ENCODE results near the gene SYNE1. TPM values are rescaled to one million over a fixed set of nuclear protein-coding genes. Genes with fewer than 3 reads are reported as not detected.

The SYNE1 gene
- total RNA-seq, 1 experiment from 2014 or later: 0.85 TPM

DNA sequence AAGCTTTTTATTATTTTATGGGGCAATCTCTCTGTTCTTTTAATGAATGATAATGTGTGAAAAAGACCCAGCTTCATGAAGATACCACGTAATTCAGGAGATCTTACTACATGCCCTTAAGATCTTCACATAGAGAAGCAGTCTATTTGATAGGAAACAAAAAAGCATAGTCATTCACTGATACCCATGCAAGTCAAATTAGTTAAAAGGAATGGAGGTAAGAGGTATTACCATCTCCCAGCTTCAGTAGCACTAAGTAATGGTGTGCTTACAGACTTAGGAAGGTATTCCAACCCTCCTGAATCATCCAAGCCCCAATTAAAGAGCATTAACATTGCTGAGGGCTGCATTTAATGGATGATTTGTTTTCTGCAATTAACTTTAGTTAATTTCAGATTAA lies 364.7 kb downstream of the SYNE1 start:
- DNase-seq (ENCODE audit: low spot score): no peak
- in situ Hi-C loops (cut with HindIII; ENCODE audit: low sequenced_read_pairs): no loop called here

DNA sequence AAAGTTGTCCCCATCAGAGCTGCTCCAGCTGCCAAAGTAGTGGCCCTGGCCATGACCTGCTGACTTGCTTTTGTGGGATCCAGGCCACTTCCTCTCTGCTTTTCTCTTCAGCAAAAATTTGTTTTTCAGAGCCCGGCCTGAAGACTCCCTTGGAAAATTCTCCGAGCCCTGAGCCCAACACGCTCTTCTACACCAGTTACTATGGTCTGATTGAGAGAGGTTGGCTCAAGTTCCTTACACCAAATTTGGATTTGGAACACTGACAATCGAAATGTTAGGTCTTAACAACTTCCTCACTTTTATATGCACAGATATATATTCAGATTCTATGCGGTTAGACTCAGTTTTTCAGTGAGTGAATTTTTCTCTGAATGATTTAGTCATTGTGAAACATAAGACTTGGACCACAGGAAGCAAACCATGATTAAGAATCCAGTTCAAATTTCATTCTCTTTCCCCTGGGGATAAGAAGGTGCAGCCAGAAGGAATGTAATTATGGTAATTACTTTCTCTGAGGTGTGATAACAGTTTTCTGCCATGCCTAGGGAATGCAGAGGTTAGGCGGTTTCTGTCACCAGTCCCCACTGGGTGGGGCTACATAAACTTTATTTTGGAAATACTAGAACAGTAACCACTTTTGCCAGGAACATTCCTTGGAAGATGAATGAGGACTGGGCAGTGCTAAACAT lies 365.2 kb downstream of the SYNE1 start:
- in situ Hi-C loops (cut with HindIII; ENCODE audit: low sequenced_read_pairs): no loop called here
- DNase-seq (ENCODE audit: low spot score): no peak

DNA sequence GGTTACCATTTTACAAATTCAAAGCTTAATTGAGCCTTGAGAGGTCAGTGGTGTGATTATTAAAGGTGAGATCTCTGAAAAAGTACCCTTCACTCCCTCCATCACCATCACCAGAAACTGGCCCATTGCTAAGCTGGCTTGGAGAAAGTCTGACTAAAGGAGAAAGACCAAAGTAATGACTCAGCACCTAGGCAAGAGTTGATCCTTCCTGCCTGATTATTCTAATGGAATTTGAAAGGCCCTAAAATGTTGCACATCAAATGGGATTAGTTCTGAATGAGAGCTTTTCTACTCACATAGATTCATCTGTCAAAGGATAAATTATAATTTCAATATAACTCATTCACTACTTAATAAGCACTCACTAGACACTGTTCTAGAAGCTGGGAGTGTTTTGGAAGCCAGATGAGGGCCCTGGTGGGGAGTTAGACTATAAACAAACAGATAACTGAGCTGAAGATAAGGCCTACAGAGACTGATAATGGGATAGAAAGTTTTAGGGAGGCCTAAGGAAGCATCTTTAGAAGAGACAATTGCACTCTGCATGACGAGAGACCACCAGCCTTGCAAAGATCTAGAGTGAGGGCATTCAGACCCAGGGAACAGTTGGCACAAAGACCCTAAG lies 366.7 kb downstream of the SYNE1 start:
- in situ Hi-C loops (cut with HindIII; ENCODE audit: low sequenced_read_pairs): no loop called here

DNA sequence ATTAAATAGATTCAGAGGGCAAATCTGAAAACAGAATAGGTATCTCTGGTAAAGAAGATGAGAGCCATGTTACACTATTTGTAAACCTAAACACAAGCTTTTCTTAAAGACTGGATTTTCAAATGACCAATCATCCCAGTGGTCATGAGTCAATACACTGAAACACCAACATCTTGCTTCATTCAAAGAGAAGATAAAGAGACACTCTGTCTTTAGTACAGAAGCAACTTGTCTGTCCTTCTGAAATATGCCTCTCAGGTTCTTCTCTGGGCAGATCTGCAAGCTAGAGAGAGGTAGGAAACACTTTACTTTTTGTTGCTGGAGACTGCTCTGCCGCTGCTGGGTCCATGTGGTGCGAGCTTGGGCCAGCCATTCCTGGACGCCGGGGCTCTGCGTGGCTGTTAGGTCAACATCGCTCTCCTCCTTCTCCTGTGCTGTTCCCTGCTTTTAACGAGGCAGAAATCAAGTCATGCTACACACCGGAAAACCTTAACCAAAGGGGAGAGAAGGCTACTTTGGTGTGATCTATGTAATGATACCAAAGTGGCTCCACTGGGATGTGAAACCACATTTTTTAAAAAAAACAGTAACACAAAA lies 368.2 kb downstream of the SYNE1 start:
- DNase-seq (ENCODE audit: low spot score): peak; percentile 66
- in situ Hi-C loops (cut with HindIII; ENCODE audit: low sequenced_read_pairs): no loop called here

More for the DNA sequence above, 366.7 kb downstream of the SYNE1 start:
- DNase-seq (ENCODE audit: low spot score): no peak

DNA sequence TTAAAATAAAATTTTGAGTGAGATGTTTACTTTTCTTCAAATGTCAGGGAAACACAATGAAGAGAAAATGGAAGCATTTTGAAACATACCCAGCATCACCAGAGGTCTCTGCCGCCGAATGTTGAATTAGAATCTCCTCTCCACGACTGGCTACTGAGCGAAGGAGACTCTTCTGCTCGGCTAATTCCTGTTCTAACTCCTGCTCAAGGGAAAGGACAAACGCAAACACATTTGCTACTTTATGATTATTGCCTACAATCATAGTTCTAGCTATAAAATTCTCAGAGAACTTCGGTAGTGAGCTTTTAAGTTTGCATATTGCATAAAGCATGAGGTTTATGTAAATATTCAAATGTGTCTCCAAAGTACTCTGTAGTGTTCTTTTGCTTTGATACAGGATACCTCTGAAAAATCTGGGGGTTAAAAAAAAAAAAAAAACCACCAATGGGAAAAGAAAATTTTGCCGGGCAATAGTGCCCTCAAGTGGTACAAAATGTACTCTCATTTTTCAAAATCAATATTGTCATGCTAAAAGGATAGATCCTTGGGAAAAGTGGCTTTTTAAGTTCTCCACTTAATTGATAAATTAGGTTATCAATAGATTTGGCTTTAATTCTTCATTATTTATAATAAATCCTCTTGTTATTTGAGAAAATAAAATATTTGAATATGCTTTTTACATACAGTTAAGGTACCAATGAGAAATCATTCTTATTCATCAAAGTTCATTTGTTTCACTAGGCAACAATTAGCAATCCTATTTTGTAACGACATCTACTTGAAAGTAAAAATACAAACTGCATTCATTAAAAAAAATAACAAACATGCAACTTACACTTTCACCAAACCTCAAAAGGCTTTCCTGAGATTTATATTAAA lies 369.0 kb downstream of the SYNE1 start:
- DNase-seq (ENCODE audit: low spot score): peak; percentile 60
- in situ Hi-C loops (cut with HindIII; ENCODE audit: low sequenced_read_pairs): no loop called here

DNA sequence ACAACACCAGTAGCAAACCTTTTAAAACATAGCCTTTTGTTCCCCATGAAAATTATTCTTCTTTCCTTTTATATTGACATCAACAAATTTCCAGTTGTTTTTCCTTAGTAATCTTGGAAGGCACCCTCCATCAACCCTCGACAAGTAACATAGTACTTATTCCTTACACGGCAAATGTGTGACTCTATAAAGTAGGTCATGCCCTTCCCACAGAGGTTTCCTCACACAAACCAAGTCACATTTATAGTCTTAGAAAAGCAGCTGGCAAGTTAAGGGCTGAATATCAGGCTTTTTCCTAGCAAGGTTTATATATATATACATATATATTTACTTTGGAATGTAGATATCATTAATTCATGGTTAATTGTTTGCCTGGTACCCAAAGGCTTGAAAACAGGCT lies 371.5 kb downstream of the SYNE1 start:
- in situ Hi-C loops (cut with HindIII; ENCODE audit: low sequenced_read_pairs): no loop called here
- no peak for DNase-seq (ENCODE audit: low spot score)

DNA sequence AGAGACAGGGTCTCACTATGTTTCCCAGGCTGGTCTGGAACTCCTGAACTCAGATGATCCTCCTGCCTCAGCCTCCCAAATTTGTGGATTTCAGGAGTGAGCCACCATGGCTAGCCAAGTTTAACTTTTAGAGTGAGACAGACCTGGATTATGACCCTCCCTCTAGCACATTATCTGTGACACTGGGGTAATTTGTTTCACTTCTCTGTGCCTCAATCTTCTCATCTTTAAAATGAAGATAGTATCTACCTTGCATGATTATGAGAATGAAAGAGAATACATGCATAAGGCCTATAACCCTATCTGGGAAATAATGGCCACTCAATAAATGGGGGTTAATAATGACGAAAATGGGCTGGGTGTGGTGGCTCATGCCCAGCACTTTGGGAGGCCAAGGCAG lies 373.6 kb downstream of the SYNE1 start:
- DNase-seq (ENCODE audit: low spot score): no peak
- in situ Hi-C loops (cut with HindIII; ENCODE audit: low sequenced_read_pairs): no loop called here

DNA sequence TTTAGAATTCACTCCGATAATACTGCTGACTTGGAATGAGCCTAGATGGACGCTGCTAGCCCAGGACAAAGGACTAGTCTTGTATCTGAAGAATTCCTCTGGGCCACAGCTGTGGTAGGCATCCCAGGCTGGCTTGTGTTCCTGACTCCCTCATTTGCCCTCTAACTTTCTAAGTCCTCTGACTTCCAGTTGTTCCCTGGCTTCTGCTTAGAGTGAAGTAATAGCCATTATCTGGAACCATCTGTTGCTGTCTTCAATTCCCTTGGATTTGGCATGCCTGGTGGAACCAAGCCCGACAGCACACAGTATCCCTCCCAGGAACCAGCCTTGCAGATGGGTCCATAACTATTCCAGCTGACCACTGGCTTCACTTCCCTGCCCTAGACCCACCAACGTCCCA lies 376.0 kb downstream of the SYNE1 start:
- in situ Hi-C loops (cut with HindIII; ENCODE audit: low sequenced_read_pairs): no loop called here
- DNase-seq (ENCODE audit: low spot score): no peak

DNA sequence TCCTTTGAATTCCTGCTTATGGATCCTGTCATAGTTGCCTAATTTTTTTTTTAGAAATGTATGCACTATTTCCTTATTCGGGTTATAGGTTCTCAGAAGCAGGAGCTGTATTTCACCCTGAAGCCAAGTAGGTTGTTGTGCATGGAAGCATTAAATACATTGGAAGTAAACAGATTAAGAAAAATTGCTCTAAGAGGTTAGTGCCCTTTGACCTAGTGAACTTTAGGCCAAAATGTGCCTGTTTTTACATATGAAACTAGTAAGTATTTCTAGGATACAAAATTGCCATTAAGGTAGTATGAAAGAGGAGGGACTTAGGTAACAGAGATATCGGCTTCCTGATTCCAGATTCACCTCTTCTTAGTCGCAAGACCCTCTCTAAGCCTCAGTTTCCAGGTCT lies 377.9 kb downstream of the SYNE1 start:
- no peak for DNase-seq (ENCODE audit: low spot score)
- in situ Hi-C loops (cut with HindIII; ENCODE audit: low sequenced_read_pairs): no loop called here

DNA sequence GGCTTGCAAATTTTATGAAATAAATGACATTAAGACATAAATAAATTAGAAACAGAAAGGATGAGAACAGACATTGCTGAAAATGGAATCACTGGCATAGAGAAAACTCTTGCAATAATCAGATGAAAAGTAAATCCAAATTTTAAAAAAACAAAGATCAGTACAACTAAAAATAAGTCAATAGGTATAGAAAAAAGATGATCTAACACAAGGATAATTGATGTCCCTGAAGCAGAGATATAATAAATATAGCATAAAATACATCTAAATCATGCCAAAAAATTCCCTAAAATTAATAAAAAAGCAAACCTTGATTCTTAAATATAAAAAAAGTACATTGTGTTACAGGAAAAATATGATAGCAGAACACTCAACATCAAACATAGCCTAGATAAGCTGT lies 379.6 kb downstream of the SYNE1 start:
- no peak for DNase-seq (ENCODE audit: low spot score)
- in situ Hi-C loops (cut with HindIII; ENCODE audit: low sequenced_read_pairs): no loop called here

DNA sequence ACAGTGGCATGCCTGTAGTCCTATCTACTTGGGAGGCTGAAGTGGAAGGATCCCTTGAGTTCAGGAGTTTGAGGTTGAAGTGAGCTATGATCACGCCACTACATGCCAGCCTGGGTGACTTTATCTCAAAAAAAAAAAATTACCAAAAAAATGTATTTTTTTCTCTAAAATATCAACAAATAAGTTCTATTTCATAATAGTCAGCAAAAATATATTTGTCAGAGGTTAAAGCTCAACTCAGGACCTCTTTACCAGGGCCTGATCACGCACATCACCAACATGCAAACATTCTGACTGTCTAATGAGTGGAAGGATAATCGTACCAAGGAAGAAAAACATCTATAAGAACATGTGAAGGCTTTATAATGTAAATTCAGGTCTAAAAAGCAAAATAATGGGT lies 387.0 kb downstream of the SYNE1 start:
- DNase-seq (ENCODE audit: low spot score): no peak
- in situ Hi-C loops (cut with HindIII; ENCODE audit: low sequenced_read_pairs): no loop called here

DNA sequence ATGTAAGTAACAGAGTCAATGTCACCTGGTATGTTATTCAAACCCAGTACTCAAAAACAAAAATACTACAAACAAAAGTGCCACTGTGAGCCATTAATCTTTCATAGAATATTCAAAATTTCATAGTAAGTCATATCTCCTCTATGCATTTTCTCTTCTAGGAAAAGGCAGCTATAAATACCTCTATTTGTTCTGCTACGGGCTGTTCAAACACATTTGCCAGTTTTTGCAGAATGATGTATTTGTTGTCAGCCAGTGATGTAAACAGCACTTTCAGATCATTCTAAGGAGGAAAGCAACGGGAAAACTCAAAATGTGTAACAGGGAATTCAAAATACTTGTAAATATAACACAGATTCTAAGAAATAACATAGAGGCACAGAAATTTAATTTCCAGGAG lies 388.2 kb downstream of the SYNE1 start:
- in situ Hi-C loops (cut with HindIII; ENCODE audit: low sequenced_read_pairs): no loop called here
- no peak for DNase-seq (ENCODE audit: low spot score)

DNA sequence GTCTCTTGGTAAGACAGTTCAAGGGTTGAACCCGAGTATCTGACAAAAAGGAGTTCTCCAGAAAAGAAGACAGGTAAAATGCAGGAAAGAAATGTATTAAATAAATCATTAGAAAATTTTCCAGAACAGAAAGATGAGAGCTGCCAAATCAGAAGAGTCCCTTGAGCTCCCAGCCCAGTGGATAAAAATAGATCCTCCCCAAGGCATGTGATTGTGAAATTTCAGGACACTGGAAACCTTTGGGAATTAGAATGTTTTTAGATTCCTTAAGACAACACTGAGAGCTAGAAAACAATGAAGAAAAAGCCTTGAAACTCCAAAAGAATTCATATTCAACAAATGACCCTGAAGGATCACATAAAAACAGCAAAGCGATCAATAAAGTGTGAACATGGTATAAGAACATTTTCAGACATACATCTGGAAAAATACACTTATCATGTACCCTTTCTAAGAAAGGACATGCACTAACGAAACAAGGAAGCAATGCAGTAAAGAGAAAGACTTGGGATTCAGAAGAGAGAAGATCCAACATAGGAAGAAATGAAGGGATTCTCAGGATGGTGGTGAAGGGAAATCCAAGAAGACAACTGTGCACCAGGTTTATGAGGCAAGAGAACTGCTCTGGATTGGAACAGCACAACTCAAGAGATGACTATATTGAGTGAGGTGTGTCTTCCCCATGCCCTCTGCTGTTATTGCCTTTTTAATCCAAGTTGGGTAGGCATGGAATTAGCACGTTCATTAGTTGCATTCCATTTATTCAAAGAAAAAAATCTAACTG lies 390.4 kb downstream of the SYNE1 start:
- peak; percentile 67 for DNase-seq (ENCODE audit: low spot score)
- in situ Hi-C loops (cut with HindIII; ENCODE audit: low sequenced_read_pairs): no loop called here

DNA sequence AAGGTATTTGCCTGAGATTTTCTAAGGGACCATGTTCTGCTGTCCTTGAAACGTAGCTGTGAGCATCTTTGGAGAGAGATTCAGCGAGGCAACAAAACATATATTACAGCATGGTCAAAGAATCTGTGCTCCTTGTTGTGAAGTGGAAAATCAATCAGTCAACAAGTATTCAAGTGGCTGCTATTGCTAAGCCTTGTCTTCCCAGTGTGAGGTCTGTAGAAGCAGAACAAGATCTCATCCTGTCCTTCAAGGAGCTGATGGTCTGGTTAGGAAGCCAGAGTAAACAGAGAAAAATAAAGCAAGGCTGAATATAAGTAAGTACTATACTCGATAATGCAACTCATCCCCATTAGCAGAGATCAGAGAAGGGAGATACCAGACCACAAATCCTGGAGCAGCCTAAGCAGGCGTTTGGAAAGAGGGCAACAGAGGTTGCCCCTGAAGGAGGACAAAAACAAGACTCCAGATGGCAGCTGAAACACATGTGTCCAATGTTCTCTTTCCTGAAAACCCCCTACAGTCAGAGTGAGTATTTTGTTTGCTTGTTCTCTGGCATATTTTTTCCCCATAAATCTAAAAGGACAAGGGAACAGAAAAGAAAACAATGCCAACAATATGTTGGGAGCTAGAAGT lies 392.0 kb downstream of the SYNE1 start:
- in situ Hi-C loops (cut with HindIII; ENCODE audit: low sequenced_read_pairs): no loop called here
- DNase-seq (ENCODE audit: low spot score): peak; percentile 38

DNA sequence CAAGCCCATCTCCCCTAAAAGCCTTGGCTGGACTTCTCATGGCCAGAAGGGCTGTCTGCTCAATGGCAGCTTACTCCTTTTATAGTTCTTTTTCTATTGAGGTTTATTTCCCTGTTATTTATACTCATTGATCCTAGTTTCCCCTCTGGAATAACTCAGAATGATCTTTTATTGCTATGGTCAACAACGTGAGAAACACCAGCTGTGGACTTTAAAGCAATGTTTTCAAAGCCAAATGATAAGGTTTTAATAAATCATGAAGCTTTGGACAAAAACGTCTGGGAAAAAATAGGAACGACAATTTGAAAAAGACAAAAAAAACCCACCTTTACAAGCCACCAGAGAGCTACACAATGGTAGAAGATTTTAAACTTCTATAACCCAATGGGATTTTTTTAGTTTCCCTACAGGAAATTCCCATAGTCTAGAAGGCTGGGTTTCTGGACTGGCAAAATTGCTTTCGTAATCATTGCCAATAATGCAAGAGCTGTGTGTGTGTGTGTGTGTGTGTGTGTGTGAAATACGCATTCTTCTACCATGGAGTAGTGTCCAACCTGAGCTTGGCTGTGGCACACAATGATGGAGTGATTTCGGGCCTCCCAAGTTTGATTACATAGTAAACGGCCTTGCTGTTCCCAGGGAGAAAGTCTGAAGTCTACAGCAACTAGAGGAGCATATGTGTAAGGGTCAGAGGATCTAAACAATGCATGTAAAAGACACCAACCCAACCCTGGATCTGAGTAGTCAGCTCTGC lies 396.0 kb downstream of the SYNE1 start:
- in situ Hi-C loops (cut with HindIII; ENCODE audit: low sequenced_read_pairs): no loop called here
- DNase-seq (ENCODE audit: low spot score): no peak

DNA sequence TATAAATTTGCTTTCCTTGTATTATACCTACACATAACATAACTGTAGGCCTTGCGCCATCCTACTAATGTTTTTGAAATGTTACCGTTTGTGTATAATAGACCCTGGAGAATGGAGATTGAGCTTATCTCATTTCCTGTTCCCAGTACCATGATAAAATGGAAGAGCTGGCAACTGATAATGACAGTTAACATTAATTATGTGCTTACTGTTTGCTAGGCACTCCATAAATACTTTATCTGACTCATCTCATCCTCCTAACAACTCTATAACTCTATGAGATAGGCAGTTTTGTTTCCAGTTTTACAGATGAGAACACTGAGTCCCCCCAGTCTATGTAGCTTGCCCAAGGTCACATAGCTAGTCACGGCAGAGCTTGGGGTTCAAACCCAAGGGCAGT lies 396.7 kb downstream of the SYNE1 start:
- in situ Hi-C loops (cut with HindIII; ENCODE audit: low sequenced_read_pairs): no loop called here
- no peak for DNase-seq (ENCODE audit: low spot score)

DNA sequence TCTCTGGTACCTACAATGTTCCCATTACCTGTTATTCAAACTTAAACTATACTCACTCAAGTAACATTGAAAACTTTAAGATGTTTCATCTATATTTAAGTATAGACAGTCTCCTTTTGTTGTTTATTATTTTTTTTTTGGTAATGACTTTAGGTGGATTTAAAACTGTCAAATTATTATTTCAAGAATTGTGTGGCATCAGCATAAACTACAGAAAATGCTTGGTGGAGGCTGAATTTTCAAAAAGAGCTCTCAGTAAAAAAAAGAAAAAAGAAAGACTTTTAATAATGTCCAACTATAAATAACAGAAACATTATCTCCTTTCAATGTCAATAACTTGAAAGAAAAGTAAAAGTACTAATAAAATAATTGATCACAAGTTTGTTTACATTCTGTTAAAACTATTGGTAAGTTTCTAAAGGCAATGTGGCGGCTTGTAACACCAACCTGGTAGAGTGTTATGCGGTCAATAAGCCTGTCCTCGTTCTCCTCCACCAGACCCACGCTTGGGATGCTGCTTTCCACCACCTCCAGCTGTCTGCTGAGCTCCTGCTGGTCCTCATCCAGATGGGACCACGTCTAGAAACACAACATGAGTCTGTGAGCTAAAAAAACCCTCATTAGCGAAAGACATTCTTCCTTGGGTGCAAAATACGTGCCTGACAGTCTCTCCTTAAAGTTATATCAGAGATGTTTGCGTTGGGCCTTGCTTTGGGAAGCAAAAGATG lies 400.6 kb downstream of the SYNE1 start:
- no peak for DNase-seq (ENCODE audit: low spot score)
- in situ Hi-C loops (cut with HindIII; ENCODE audit: low sequenced_read_pairs): no loop called here

All from G401 (cell line).